GM20000 (cell line): Measurements from ENCODE around the gene RALGPS1.

Source experiments
- DNase-seq: peaks from one replicate; pipeline ENCODE4 v3.0.0; 2012; ENCODE audit warnings: low spot score
- CTCF ChIP-seq: IDR thresholded peaks from 2 replicates; pipeline ENCODE4 v1.5.1; 2012; ENCODE audit warnings: mild to moderate bottlenecking, control low read depth; ENCODE audit errors: extremely low read depth, missing control alignments

The RALGPS1 gene

DNA sequence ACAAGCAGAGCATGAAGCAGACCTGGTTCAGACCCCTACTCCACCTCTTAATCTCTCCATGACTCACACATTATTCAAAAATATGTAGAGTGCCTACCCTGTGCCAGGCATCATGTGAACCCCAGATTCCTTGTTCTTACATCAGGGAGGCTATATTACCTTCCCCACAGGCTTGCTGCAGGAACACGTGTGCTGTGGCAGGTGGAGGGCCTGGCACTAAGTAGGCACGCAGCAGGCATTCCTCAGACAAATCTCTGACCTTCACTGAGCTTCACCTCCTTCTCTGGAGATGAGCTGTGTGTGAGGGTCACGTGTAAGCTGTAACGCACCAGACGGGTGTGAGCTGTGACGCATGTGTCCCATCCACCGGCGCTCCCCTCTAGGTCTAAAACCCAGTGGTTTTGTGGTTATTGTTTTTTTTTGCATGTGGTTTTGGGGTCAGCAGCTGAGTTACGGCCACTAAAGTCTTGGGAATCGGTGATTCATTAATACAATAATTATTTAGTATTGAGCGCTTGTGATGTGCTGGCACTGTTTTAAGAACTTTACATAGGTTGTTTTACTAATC is 177.5 kb downstream of the RALGPS1 start:
- no peak for TF ChIP-seq CTCF

DNA sequence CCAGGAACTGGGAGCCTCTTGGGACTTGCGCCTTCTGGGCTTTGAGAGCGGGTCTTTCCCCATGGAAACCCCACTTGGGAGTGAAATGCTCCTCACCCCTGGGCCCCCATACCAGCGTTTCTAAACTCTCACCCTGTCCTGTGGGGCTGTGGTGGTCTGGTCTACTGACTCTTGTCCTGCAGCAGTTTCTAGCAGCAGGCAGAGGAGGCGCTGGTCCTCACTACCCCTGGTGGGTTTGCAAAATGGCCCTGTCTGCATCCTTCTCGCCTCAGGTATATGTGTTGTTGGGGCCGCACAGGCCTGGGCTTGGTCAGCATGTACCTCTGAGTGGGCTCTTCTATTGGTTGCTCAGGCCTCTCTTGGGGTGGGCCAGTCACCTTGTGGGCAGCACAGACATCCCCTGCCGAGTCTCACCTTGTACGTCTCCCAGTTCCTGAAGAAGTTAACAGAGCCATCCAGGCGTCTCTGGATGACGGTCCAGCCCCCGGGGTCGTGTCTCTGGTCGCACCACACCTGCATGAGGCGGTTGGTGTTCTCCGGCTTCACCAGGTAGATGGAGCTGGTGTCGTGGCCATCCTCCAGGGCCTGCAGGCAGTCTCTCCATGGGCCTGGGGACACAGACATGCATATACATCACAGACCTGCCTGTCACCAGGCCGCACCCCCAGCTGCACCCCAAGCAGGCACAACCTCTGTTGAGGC is 178.9 kb downstream of the RALGPS1 start:
- DNase-seq: no peak
- no peak for TF ChIP-seq CTCF

More for the DNA sequence above, 177.5 kb downstream of the RALGPS1 start:
- DNase-seq: no peak

DNA sequence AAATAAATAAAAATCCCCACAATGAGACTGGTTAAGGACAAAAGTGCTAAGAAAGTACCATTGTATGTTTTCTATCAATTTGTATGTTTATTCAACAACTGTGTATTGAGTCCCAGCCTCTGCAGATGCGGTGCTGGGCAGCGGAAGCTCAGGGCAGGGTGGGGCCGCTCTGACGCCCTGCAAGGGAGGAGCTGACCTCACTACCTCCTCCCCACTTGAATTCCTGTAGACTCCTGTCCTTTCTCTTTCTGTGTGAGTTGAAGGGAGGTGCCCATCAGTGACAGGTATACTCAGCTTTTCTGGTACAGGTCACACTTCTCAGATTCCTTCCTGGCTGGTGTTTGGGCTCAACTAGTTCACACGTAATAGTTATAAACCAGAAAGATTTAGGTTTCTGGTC is 180.8 kb downstream of the RALGPS1 start:
- TF ChIP-seq CTCF: no peak
- DNase-seq: no peak

DNA sequence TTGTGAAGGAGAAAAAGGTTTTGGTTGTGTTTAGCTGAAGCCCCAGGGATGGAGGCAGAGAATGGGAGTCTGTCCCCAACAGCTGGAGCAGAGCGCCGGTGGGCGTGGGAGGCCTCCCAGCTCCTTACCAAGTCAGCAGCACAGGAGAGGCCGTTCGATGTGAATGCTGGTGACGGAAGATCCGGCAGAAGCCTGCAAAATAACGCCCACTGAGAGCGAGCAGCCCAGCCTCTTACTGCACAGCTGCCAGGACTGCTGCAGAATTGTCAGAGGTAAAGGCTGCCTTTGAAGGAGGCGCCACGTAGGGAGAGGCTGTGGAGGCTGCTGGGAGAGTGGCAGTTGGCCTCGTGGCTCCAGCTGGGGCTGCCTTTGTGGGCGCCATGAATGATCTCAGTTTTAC is 181.6 kb downstream of the RALGPS1 start:
- no peak for TF ChIP-seq CTCF
- no peak for DNase-seq

GRCh38 chr9:127097683-127098082 is 183.1 kb downstream of the RALGPS1 start:
- no peak for DNase-seq
- TF ChIP-seq CTCF: no peak

- no peak for TF ChIP-seq CTCF
- DNase-seq: no peak
Measured at GRCh38 chr9:127098916-127099553, 184.5 kb downstream of the RALGPS1 start.

- no peak for TF ChIP-seq CTCF
- DNase-seq: no peak
Measured at GRCh38 chr9:127099664-127100063, 185.1 kb downstream of the RALGPS1 start.
